Ascending aorta (tissue), 2 donors: Measurements from ENCODE around the gene NCCRP1. TPM values are rescaled to one million over a fixed set of nuclear protein-coding genes. Genes with fewer than 3 reads are reported as not detected.

Experiments used
- DNase-seq, 2 donors: peaks; one replicate each; pipeline ENCODE4 v3.0.0-alpha.2; 2019; ENCODE audit warnings: low spot score in 2 of 2
- H3K27ac ChIP-seq, 2 donors: fragments of 200-600 bp; sonication (generic); one replicate each; pipeline ENCODE4 v1.5.1; 2016 to 2017; ENCODE audit warnings: mild to moderate bottlenecking in 1 of 2
- H3K27me3 ChIP-seq: fragments of 200-600 bp; sonication (generic); one replicate; pipeline ENCODE4 v1.5.1; 2017
- H3K36me3 ChIP-seq, 2 donors: fragments of 200-600 bp; sonication (generic); one replicate each; pipeline ENCODE4 v1.5.1; 2016
- H3K4me1 ChIP-seq, 2 donors: fragments of 200-600 bp; sonication (generic); one replicate each; pipeline ENCODE4 v1.5.1; 2016 to 2017; ENCODE audit warnings: mild to moderate bottlenecking in 1 of 2
- H3K4me3 ChIP-seq, 2 donors: fragments of 200-600 bp; sonication (generic); one replicate each; pipeline ENCODE4 v1.5.1; 2016 to 2017; ENCODE audit warnings: mild to moderate bottlenecking in 1 of 2
- H3K9me3 ChIP-seq, 2 donors: fragments of 200-600 bp; sonication (generic); one replicate each; pipeline ENCODE4 v1.5.1; 2016
- CTCF ChIP-seq, 3 experiments: fragments of 200-600 bp in 2 of 3; fragments of 450-650 bp in 1 of 3; sonication (generic) in 2 of 3; IDR thresholded peaks; one replicate each; pipeline ENCODE4 v1.5.1; 2016 to 2019; ENCODE audit warnings: antibody characterized with exemption in 3 of 3, mild to moderate bottlenecking in 1 of 3, moderate library complexity in 1 of 3
- intact Hi-C: fragments of 100-400 bp; cut with DNase I; formaldehyde crosslinking; loops from one replicate; pipeline ENCODE4 v1.15.1; 2023
- total RNA-seq: library from RNA; depleted of rRNA; stranded (reverse); fragments of >200 nt; gene quantifications from one replicate; pipeline ENCODE4 v1.1.0, GENCODE V29; 2016

Gene NCCRP1
- total RNA-seq, 1 donor from 2014 or later = not detected

GRCh38 chr19:39156326-39157230 is 40.2 kb upstream of the NCCRP1 start:
- no peaks in the 10 kb centered on the region for H3K9me3 ChIP-seq
- intact Hi-C loops = no loop called here
- H3K27ac ChIP-seq = no peak overlapping the region
- H3K4me3 ChIP-seq = no peak overlapping the region
- TF ChIP-seq CTCF (IDR thresholded peaks at IDR 0.05) = no peak
- DNase-seq = no peak
- no peaks in the 10 kb centered on the region for H3K27me3 ChIP-seq
- peaks cover 6 to 36% of the 10 kb centered on the region in 2 donors for H3K4me1 ChIP-seq
- no peaks in the 10 kb centered on the region for H3K36me3 ChIP-seq

- intact Hi-C loops = no loop called here
- Histone ChIP-seq H3K27ac (no peak overlapping the region), H3K27me3 (no peaks in the 10 kb centered on the region), H3K9me3 (no peaks in the 10 kb centered on the region), H3K4me3 (peak overlapping the region; percentile 4 to 19), H3K36me3 (no peaks in the 10 kb centered on the region), H3K4me1 (peaks cover 6 to 36% of the 10 kb centered on the region in 2 donors)
- TF ChIP-seq CTCF (IDR thresholded peaks at IDR 0.05) = no peak
- no peak for DNase-seq
Measured at GRCh38 chr19:39157275-39157996, 39.3 kb upstream of the NCCRP1 start.

- Histone ChIP-seq H3K27ac (no peak overlapping the region), H3K4me3 (no peak overlapping the region), H3K36me3 (no peaks in the 10 kb centered on the region), H3K27me3 (no peaks in the 10 kb centered on the region), H3K4me1 (peaks cover 6 to 36% of the 10 kb centered on the region in 2 donors), H3K9me3 (no peaks in the 10 kb centered on the region)
- intact Hi-C loops = no loop called here
- DNase-seq = no peak
- no peak for TF ChIP-seq CTCF (IDR thresholded peaks at IDR 0.05)
Measured at GRCh38 chr19:39157997-39158389, 38.8 kb upstream of the NCCRP1 start.

GRCh38 chr19:39158646-39159260 is 38.0 kb upstream of the NCCRP1 start:
- Histone ChIP-seq H3K9me3 (no peaks in the 10 kb centered on the region), H3K27ac (no peak overlapping the region), H3K36me3 (no peaks in the 10 kb centered on the region), H3K4me3 (no peak overlapping the region), H3K4me1 (peaks cover 6 to 36% of the 10 kb centered on the region in 2 donors), H3K27me3 (no peaks in the 10 kb centered on the region)
- intact Hi-C loops = no loop called here
- no peak for DNase-seq
- TF ChIP-seq CTCF (IDR thresholded peaks at IDR 0.05) = no peak

GRCh38 chr19:39160523-39160861 is 36.3 kb upstream of the NCCRP1 start:
- DNase-seq = peak in 1 of 2 donors; percentile 78
- no peak for TF ChIP-seq CTCF (IDR thresholded peaks at IDR 0.05)
- H3K4me1 ChIP-seq = peaks cover 6 to 36% of the 10 kb centered on the region in 2 donors
- no peaks in the 10 kb centered on the region for H3K9me3 ChIP-seq
- no peak overlapping the region for H3K4me3 ChIP-seq
- intact Hi-C loops = no loop called here
- peak overlapping the region; percentile 50 to 60 for H3K27ac ChIP-seq
- no peaks in the 10 kb centered on the region for H3K36me3 ChIP-seq
- no peaks in the 10 kb centered on the region for H3K27me3 ChIP-seq
